Measurements from ENCODE around the gene TAF1. TPM values are rescaled to one million over a fixed set of nuclear protein-coding genes. Genes with fewer than 3 reads are reported as not detected.
"Not testable (repeated sequence)": the region's sequence is repeated elsewhere in the genome, so short reads cannot be mapped to it uniquely, and the experiment has no call there.

The TAF1 gene
- total RNA-seq, 2 experiments from 2014 or later, result 61.0 to 62.2 TPM

DNA sequence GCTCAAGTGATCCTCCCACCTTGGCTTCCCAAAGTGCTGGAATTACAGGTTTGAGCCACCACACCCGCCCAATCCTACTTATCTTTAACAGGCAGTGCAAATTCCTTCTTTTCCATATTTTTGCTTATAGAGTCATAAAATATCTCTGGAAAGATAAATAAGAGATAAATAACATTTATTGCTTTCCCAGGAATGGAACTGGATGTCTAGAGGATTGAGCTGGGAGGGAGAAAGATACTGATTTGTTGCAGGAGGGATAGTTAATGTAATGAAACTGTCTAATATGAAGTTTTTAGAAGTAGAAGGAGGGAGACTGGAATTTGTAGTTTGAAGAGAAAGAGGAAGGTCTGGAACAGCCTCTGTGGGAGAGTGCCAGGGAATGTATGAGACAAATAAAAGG, 44.4 kb upstream of the TAF1 start:
- no peaks in the 10 kb centered on the region for H3K9me3 Mint-ChIP-seq
- Histone ChIP-seq H3K4me1 (ENCODE audit: insufficient read depth, low read length) (no peaks in the 10 kb centered on the region), H3K9me3 (ENCODE audit: control insufficient read depth in 1 of 2, insufficient read depth in 1 of 2, low read length in 2 of 2) (peaks cover 6 to 7% of the 10 kb centered on the region in 2 experiments), H3K36me3 (ENCODE audit: insufficient read depth, low read length) (no peaks in the 10 kb centered on the region), H3K27ac (ENCODE audit: low read depth in 1 of 2, low read length in 2 of 2) (no peak overlapping the region), H3K27me3 (ENCODE audit: control insufficient read depth in 1 of 2, insufficient read depth in 2 of 2, low read length in 2 of 2) (no peaks in the 10 kb centered on the region), H3K4me3 (ENCODE audit: low read length) (no peak overlapping the region)
- POLR2A ChIA-PET, result no interaction called here
- no peak overlapping the region for H3K27ac Mint-ChIP-seq
- DNase-seq (no peak), ATAC-seq (ENCODE audit: poor library complexity) (no peak)
- H3K4me3 Mint-ChIP-seq, result no peak overlapping the region
- intact Hi-C loops (cut with DNase I, micrococcal nuclease), result no loop called here
- TF ChIP-seq, protein P1, sequence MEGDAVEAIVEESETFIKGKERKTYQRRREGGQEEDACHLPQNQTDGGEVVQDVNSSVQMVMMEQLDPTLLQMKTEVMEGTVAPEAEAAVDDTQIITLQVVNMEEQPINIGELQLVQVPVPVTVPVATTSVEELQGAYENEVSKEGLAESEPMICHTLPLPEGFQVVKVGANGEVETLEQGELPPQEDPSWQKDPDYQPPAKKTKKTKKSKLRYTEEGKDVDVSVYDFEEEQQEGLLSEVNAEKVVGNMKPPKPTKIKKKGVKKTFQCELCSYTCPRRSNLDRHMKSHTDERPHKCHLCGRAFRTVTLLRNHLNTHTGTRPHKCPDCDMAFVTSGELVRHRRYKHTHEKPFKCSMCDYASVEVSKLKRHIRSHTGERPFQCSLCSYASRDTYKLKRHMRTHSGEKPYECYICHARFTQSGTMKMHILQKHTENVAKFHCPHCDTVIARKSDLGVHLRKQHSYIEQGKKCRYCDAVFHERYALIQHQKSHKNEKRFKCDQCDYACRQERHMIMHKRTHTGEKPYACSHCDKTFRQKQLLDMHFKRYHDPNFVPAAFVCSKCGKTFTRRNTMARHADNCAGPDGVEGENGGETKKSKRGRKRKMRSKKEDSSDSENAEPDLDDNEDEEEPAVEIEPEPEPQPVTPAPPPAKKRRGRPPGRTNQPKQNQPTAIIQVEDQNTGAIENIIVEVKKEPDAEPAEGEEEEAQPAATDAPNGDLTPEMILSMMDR (IDR thresholded peaks at IDR 0.05), result no peak
- CTCF ChIA-PET, result no interaction called here
- no peaks in the 10 kb centered on the region for H3K4me1 Mint-ChIP-seq (ENCODE audit: low read depth)
- H3K27me3 Mint-ChIP-seq, result no peaks in the 10 kb centered on the region
- peaks cover 10% of the 10 kb centered on the region for H3K36me3 Mint-ChIP-seq (ENCODE audit: low read depth)

DNA sequence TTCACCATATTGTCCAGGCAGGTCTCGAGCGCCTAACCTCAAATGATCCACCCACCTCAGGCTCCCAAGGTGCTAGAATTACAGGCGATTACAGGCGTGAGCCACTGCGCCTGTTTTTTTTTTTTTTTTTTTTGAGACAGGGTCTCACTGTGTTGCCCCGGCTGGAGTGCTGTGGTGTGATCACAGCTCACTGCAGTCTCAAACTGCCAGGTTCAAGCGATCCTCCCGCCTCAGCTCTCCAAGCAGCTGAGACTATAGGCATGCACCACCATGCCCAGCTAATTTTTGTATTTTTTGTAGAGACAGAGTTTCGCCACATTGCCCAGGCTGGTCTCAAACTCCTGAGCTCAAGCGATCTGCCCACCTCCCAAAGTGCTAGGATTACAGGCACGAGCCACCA, 41.7 kb upstream of the TAF1 start:
- H3K27ac ChIP-seq (ENCODE audit: low read depth in 1 of 2, low read length in 2 of 2); H3K9me3 Mint-ChIP-seq; H3K4me1 Mint-ChIP-seq (ENCODE audit: low read depth); H3K27me3 ChIP-seq (ENCODE audit: control insufficient read depth in 1 of 2, insufficient read depth in 2 of 2, low read length in 2 of 2); ATAC-seq (ENCODE audit: poor library complexity); H3K4me3 ChIP-seq (ENCODE audit: low read length); intact Hi-C loops (cut with DNase I, micrococcal nuclease); H3K4me3 Mint-ChIP-seq; H3K27me3 Mint-ChIP-seq; H3K27ac Mint-ChIP-seq; DNase-seq; H3K36me3 ChIP-seq (ENCODE audit: insufficient read depth, low read length); H3K4me1 ChIP-seq (ENCODE audit: insufficient read depth, low read length); POLR2A ChIA-PET: not testable (repeated sequence)
- CTCF ChIA-PET, result interaction anchor here (0.7 kb wide), 1 partner anchor 157 kb away, joined by 4 read pairs; no protein-coding TSS in a partner anchor
- peaks cover 15% of the 10 kb centered on the region for H3K36me3 Mint-ChIP-seq (ENCODE audit: low read depth)
- H3K9me3 ChIP-seq (ENCODE audit: control insufficient read depth in 1 of 2, insufficient read depth in 1 of 2, low read length in 2 of 2), result peaks cover 12 to 17% of the 10 kb centered on the region in 2 experiments

DNA sequence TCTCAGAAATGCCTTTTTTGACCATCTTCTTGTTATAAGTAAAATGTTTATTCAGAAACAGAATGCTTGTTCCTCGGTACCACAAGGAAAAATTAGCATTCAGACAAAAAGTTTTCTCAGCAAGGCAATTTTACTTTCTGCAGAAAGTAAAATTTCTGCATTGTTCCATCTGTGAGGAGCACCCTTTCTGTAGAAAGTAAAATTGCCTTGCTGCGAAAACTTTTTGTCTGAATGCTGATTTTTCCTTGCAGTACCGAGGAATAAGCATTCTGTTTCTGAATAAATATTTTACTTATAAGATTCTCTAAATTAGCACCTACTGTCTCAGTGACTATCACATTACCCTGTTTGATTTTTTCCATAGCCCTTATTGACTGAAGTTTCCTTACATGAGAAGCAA, 39.8 kb upstream of the TAF1 start:
- Histone ChIP-seq H3K4me3 (ENCODE audit: low read length) (no peak overlapping the region), H3K4me1 (ENCODE audit: insufficient read depth, low read length) (no peaks in the 10 kb centered on the region), H3K27me3 (ENCODE audit: control insufficient read depth in 1 of 2, insufficient read depth in 2 of 2, low read length in 2 of 2) (no peaks in the 10 kb centered on the region), H3K36me3 (ENCODE audit: insufficient read depth, low read length) (no peaks in the 10 kb centered on the region), H3K9me3 (ENCODE audit: control insufficient read depth in 1 of 2, insufficient read depth in 1 of 2, low read length in 2 of 2) (peaks cover 12 to 17% of the 10 kb centered on the region in 2 experiments), H3K27ac (ENCODE audit: low read depth in 1 of 2, low read length in 2 of 2) (no peak overlapping the region)
- ChIA-PET POLR2A (no interaction called here), CTCF (no interaction called here)
- Mint-ChIP-seq H3K36me3 (ENCODE audit: low read depth) (peaks cover 15% of the 10 kb centered on the region), H3K27ac (no peak overlapping the region), H3K4me1 (ENCODE audit: low read depth) (no peaks in the 10 kb centered on the region), H3K27me3 (no peaks in the 10 kb centered on the region), H3K9me3 (no peaks in the 10 kb centered on the region), H3K4me3 (no peak overlapping the region)
- DNase-seq (no peak), ATAC-seq (ENCODE audit: poor library complexity) (no peak)
- TF ChIP-seq, protein P1 (IDR thresholded peaks at IDR 0.05), result no peak
- intact Hi-C loops (cut with DNase I, micrococcal nuclease), result no loop called here

DNA sequence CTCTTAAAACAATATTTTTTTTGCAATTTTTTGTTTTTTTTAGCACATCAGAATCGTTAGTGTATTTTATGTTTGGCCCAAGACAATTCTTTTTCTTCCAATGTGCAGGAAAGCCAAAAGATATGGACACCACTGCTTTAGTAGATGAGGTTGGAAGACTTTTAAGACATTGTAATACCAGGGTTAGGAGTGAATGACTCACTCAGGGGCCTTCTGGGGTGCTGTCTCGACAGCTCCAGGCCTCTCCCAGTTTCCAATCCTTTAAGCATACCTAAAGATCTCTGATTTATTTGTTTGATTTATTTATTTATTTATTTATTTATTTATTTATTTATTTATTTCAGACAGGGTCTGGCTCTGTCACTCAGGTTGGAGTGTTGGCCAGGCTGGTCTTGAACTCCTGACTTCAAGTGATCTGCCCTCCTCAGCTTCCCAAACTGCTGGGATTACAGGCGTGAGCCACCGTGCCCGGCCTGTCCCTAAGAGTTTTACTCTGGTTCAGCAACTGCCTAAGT, 16.9 kb upstream of the TAF1 start:
- H3K27me3 ChIP-seq (ENCODE audit: control insufficient read depth in 1 of 2, insufficient read depth in 2 of 2, low read length in 2 of 2); POLR2A ChIA-PET; DNase-seq; H3K4me3 Mint-ChIP-seq; CTCF ChIA-PET; H3K27ac Mint-ChIP-seq; H3K9me3 ChIP-seq (ENCODE audit: control insufficient read depth in 1 of 2, insufficient read depth in 1 of 2, low read length in 2 of 2); H3K36me3 ChIP-seq (ENCODE audit: insufficient read depth, low read length); ATAC-seq (ENCODE audit: poor library complexity); intact Hi-C loops (cut with DNase I, micrococcal nuclease); H3K4me1 Mint-ChIP-seq (ENCODE audit: low read depth); H3K4me1 ChIP-seq (ENCODE audit: insufficient read depth, low read length); H3K36me3 Mint-ChIP-seq (ENCODE audit: low read depth); H3K4me3 ChIP-seq (ENCODE audit: low read length); H3K27ac ChIP-seq (ENCODE audit: low read depth in 1 of 2, low read length in 2 of 2); H3K9me3 Mint-ChIP-seq; H3K27me3 Mint-ChIP-seq: not testable (repeated sequence)

DNA sequence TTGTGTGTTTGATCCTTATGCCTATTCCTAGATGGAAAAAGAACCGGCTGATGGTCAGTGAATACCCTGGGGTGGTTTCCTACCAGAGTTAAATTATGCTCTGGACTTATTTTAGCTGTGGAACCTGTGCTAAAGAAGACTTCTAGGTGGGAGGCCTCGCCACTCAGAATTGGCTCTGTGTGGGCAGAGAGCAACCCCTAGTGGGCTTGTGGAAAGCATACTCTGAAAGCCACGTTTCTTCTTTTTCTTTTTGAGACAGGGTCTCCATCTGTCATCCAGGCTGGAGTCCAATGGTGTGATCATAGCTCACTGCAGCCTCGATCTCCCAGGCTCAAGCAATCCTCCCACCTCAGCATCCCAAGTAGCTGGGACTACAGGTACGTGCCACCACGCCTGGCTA, 16.3 kb upstream of the TAF1 start:
- H3K9me3 Mint-ChIP-seq; H3K27me3 Mint-ChIP-seq; intact Hi-C loops (cut with DNase I, micrococcal nuclease); H3K4me1 Mint-ChIP-seq (ENCODE audit: low read depth); POLR2A ChIA-PET; H3K27me3 ChIP-seq (ENCODE audit: control insufficient read depth in 1 of 2, insufficient read depth in 2 of 2, low read length in 2 of 2); H3K4me1 ChIP-seq (ENCODE audit: insufficient read depth, low read length); H3K27ac Mint-ChIP-seq; ATAC-seq (ENCODE audit: poor library complexity); H3K36me3 ChIP-seq (ENCODE audit: insufficient read depth, low read length); H3K36me3 Mint-ChIP-seq (ENCODE audit: low read depth); H3K9me3 ChIP-seq (ENCODE audit: control insufficient read depth in 1 of 2, insufficient read depth in 1 of 2, low read length in 2 of 2); DNase-seq; H3K27ac ChIP-seq (ENCODE audit: low read depth in 1 of 2, low read length in 2 of 2); H3K4me3 ChIP-seq (ENCODE audit: low read length); H3K4me3 Mint-ChIP-seq; CTCF ChIA-PET: not testable (repeated sequence)

DNA sequence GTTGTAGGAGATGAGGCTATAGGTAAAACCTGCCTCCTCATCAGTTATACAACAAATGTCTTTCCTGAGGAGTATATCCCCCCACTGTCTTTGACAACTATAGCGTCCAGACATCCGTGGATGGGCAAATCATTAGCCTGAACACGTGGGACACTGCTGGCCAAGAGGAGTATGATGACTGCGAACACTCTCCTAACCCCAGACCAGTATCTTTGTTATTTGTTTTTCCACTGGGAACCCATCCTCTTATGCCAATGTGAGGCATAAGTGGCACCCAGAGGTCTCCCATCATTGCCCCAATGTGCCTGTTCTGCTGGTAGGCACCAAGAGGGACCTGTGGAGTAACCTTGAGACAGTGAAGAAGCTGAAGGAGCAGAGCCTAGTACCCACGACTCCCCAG, 13.7 kb upstream of the TAF1 start:
- H3K27me3 ChIP-seq (ENCODE audit: control insufficient read depth in 1 of 2, insufficient read depth in 2 of 2, low read length in 2 of 2); CTCF ChIA-PET; H3K27ac ChIP-seq (ENCODE audit: low read depth in 1 of 2, low read length in 2 of 2); H3K4me1 ChIP-seq (ENCODE audit: insufficient read depth, low read length); H3K36me3 ChIP-seq (ENCODE audit: insufficient read depth, low read length); H3K9me3 ChIP-seq (ENCODE audit: control insufficient read depth in 1 of 2, insufficient read depth in 1 of 2, low read length in 2 of 2); H3K4me1 Mint-ChIP-seq (ENCODE audit: low read depth); intact Hi-C loops (cut with DNase I, micrococcal nuclease); H3K9me3 Mint-ChIP-seq; H3K4me3 Mint-ChIP-seq; ATAC-seq (ENCODE audit: poor library complexity); H3K36me3 Mint-ChIP-seq (ENCODE audit: low read depth); H3K4me3 ChIP-seq (ENCODE audit: low read length); DNase-seq; H3K27me3 Mint-ChIP-seq: not testable (repeated sequence)
- peak overlapping the region; percentile 35 for H3K27ac Mint-ChIP-seq
- POLR2A ChIA-PET, result interaction anchor here (0.6 to 2.3 kb wide), 2 partner anchors 13 to 246 kb away, joined by 3 to 9 read pairs; partner anchors contain the start of gene TAF1
